SK-N-SH (cell line): Measurements from ENCODE around the gene ELMO2. TPM values are rescaled to one million over a fixed set of nuclear protein-coding genes. Genes with fewer than 3 reads are reported as not detected.

Experiments used
- CTCF ChIA-PET: fragments of 300-600, 350-600 bp; formaldehyde crosslinking; extraction: SDS; loops from one replicate; lab custom pipeline; 2021; lab: Yijun Ruan, JAX
- POLR2A ChIA-PET: fragments of 350-600 bp; sonication (Branson Sonifier 250); formaldehyde crosslinking; extraction: SDS; loops from one replicate; lab custom pipeline; 2020; ENCODE audit warnings: antibody characterized with exemption, inconsistent platforms; lab: Yijun Ruan, JAX
- DNase-seq: peaks from one replicate; pipeline ENCODE4 v3.0.0; 2012
- H2AFZ ChIP-seq: fragments of 200-600 bp; sonication (generic); 2 replicates; pipeline ENCODE4 v1.8.1; 2016; ENCODE audit warnings: antibody characterized with exemption, mild to moderate bottlenecking, low read depth
- H3F3A ChIP-seq: fragments of 200-600 bp; sonication (generic); replicated peaks from 2 replicates; pipeline ENCODE3; 2016; ENCODE audit warnings: antibody characterized with exemption, mild to moderate bottlenecking; ENCODE audit not compliant: insufficient read depth
- H3K27ac ChIP-seq, 2 experiments: fragments of 200-500 bp in 1 of 2; fragments of 200-600 bp in 1 of 2; sonication (Bioruptor generic) in 1 of 2; sonication (generic), shearing (Covaris generic) in 1 of 2; 2 replicates each; pipeline versions ENCODE4 v1.5.1 to v1.6.1; 2014 to 2016; ENCODE audit warnings: low read depth in 2 of 2, inconsistent platforms in 1 of 2, low read length in 1 of 2, mild to moderate bottlenecking in 1 of 2, mixed read lengths in 1 of 2
- H3K27me3 ChIP-seq: fragments of 200-600 bp; sonication (generic), shearing (Covaris generic); 2 replicates; pipeline ENCODE4 v1.6.1; 2016; ENCODE audit warnings: mixed run types; ENCODE audit not compliant: insufficient read depth
- H3K36me3 ChIP-seq, 2 experiments: fragments of 200-500 bp in 1 of 2; fragments of 200-600 bp in 1 of 2; sonication (Bioruptor generic) in 1 of 2; sonication (generic) in 1 of 2; replicated peaks in 1 of 2; 2 replicates each; pipeline versions ENCODE3 to v1.5.1; 2014 to 2016; ENCODE audit warnings: low read length in 1 of 2, mild to moderate bottlenecking in 1 of 2; ENCODE audit not compliant: insufficient read depth in 2 of 2, control insufficient read depth in 1 of 2
- H3K4me1 ChIP-seq, 2 experiments: fragments of 200-500 bp in 1 of 2; fragments of 200-600 bp in 1 of 2; sonication (Bioruptor generic) in 1 of 2; sonication (generic), shearing (Covaris generic) in 1 of 2; 2 replicates each; pipeline versions ENCODE4 v1.5.1 to v1.6.1; 2014 to 2016; ENCODE audit warnings: low read depth in 1 of 2, low read length in 1 of 2, mixed run types in 1 of 2; ENCODE audit not compliant: insufficient read depth in 2 of 2, control insufficient read depth in 1 of 2
- H3K4me2 ChIP-seq: fragments of 200-600 bp; sonication (generic), shearing (Covaris generic); 2 replicates; pipeline ENCODE4 v1.6.1; 2017; ENCODE audit warnings: mixed run types
- H3K4me3 ChIP-seq, 2 experiments: fragments of 200-500 bp in 1 of 2; fragments of 200-600 bp in 1 of 2; sonication (Bioruptor generic) in 1 of 2; sonication (generic), shearing (Covaris generic) in 1 of 2; 2 replicates each; pipeline versions ENCODE4 v1.5.1 to v1.8.1; 2014 to 2016; ENCODE audit warnings: low read depth in 2 of 2, inconsistent platforms in 1 of 2, low read length in 1 of 2, mild to moderate bottlenecking in 1 of 2, mixed read lengths in 1 of 2, moderate library complexity in 1 of 2
- H3K79me2 ChIP-seq: fragments of 200-600 bp; sonication (generic); 2 replicates; pipeline ENCODE4 v1.8.1; 2017; ENCODE audit warnings: mild to moderate bottlenecking; ENCODE audit not compliant: insufficient read depth
- H3K9ac ChIP-seq: fragments of 200-600 bp; sonication (generic); 2 replicates; pipeline ENCODE4 v1.6.1; 2017; ENCODE audit warnings: mixed run types
- H3K9me2 ChIP-seq: fragments of 200-600 bp; sonication (generic); 2 replicates; pipeline ENCODE4 v1.6.1; 2017; ENCODE audit warnings: mixed run types
- H3K9me3 ChIP-seq: fragments of 200-600 bp; sonication (generic); 2 replicates; pipeline ENCODE4 v1.6.1; 2017; ENCODE audit warnings: mixed run types, mild to moderate bottlenecking, moderate library complexity
- H4K20me1 ChIP-seq: fragments of 200-600 bp; sonication (generic); 2 replicates; pipeline ENCODE4 v1.6.1; 2017; ENCODE audit warnings: mild to moderate bottlenecking, mixed run types; ENCODE audit not compliant: insufficient read depth
- CHD2 ChIP-seq: fragments of 150-350 bp; IDR thresholded peaks from 2 replicates; pipeline ENCODE4 v1.6.1; 2018; ENCODE audit warnings: low read length; ENCODE audit not compliant: partially characterized antibody
- FOSL2 ChIP-seq: IDR thresholded peaks from 2 replicates; pipeline ENCODE4 v1.4.0; 2012; ENCODE audit warnings: low read depth, mild to moderate bottlenecking, moderate library complexity, borderline replicate concordance
- FOXJ3 ChIP-seq: sonication (generic); formaldehyde crosslinking; IDR thresholded peaks from 2 replicates; pipeline ENCODE4 v1.5.1; 2020; ENCODE audit warnings: mild to moderate bottlenecking, missing genetic modification reagents
- POLR2AphosphoS5 ChIP-seq: IDR thresholded peaks from 2 replicates; pipeline ENCODE4 v1.6.1; 2012; ENCODE audit warnings: low read depth, low read length
- RAD21 ChIP-seq: IDR thresholded peaks from 2 replicates; pipeline ENCODE4 v1.6.1; 2012; ENCODE audit warnings: mild to moderate bottlenecking, low read length
- RCOR1 ChIP-seq: fragments of 150-350 bp; IDR thresholded peaks from 2 replicates; pipeline ENCODE4 v1.6.1; 2017; ENCODE audit warnings: antibody characterized with exemption, low read length
- RXRA ChIP-seq: IDR thresholded peaks from 2 replicates; pipeline ENCODE4 v1.4.0; 2012; ENCODE audit warnings: low read depth, mild to moderate bottlenecking, borderline replicate concordance
- SIN3A ChIP-seq: IDR thresholded peaks from 2 replicates; pipeline ENCODE4 v1.6.1; 2012; ENCODE audit warnings: low read depth, mild to moderate bottlenecking, low read length, moderate library complexity, borderline replicate concordance
- TAF1 ChIP-seq: IDR thresholded peaks from 2 replicates; pipeline ENCODE4 v1.6.1; 2012; ENCODE audit warnings: low read depth, mild to moderate bottlenecking, low read length, moderate library complexity, borderline replicate concordance
- WGBS: methylation state at CpG from one replicate; pipeline ENCODE4 v1.1.6; 2017; ENCODE audit warnings: low lambda C conversion rate; 5-methylcytosine and 5-hydroxymethylcytosine counted together
- polyA plus RNA-seq, 3 experiments: library from polyadenylated mRNA; depleted of rRNA; stranded (reverse); fragments of >200 nt; gene quantifications; 2 replicates each; pipeline ENCODE4 v1.2.3, GENCODE V29; 2012
- TF ChIP-seq, protein P1 (sequence below): IDR thresholded peaks from 2 replicates; pipeline ENCODE4 v1.4.0; 2012; ENCODE audit warnings: low read depth, borderline replicate concordance
- TF ChIP-seq, protein P2 (sequence below): IDR thresholded peaks from 2 replicates; pipeline ENCODE4 v1.4.0; 2012; ENCODE audit warnings: low read depth
- TF ChIP-seq, protein P3 (sequence below): fragments of 200-600 bp; sonication (generic); IDR thresholded peaks from 2 replicates; pipeline ENCODE4 v1.6.1; 2017; ENCODE audit warnings: antibody characterized with exemption, mild to moderate bottlenecking, moderate library complexity
- TF ChIP-seq, protein P4 (sequence below): IDR thresholded peaks from 2 replicates; pipeline ENCODE4 v1.6.1; 2012; ENCODE audit warnings: mild to moderate bottlenecking, low read depth, low read length, moderate library complexity

The ELMO2 gene
- polyA plus RNA-seq, 1 of the 3 experiments (the other 2 are of a cell fraction), result 32.1 TPM

DNA sequence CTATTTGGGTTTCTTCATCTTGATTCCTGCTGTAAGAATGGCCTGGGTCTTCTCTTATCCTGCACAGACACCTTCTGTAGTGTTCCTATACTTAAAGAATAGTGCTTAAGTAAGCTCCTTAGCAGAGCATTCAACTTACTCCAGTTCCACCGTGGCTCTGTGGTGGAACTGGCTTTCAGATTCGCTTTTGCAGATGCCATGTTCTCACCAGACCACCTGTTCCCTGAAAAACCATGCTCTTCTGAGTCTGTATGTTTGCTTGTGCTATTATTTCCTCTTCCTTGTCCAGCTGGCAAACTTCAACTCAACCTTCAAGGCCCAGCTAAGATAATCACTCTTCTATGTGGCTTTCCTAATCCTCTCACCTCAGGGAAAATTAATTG is 4.9 kb downstream of the ELMO2 start:
- H3K4me1 ChIP-seq, result peaks cover 7 to 17% of the 10 kb centered on the region in 2 experiments
- DNase-seq, result no peak
- ChIA-PET CTCF (interaction anchor here (1.2 to 3.1 kb wide), 2 partner anchors 269 to 273 kb away, joined by 4 to 13 read pairs; no protein-coding TSS in a partner anchor), POLR2A (no interaction called here)
- TF ChIP-seq FOSL2, result no peak
- TF ChIP-seq, protein P1, sequence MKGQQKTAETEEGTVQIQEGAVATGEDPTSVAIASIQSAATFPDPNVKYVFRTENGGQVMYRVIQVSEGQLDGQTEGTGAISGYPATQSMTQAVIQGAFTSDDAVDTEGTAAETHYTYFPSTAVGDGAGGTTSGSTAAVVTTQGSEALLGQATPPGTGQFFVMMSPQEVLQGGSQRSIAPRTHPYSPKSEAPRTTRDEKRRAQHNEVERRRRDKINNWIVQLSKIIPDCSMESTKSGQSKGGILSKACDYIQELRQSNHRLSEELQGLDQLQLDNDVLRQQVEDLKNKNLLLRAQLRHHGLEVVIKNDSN, result no peak
- TF ChIP-seq, protein P2, sequence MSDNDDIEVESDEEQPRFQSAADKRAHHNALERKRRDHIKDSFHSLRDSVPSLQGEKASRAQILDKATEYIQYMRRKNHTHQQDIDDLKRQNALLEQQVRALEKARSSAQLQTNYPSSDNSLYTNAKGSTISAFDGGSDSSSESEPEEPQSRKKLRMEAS, result no peak
- peaks cover 69% of the 10 kb centered on the region for H4K20me1 ChIP-seq
- no peaks in the 10 kb centered on the region for H3K27me3 ChIP-seq
- no peaks in the 10 kb centered on the region for H3K9me3 ChIP-seq
- peak overlapping the region; percentile 58 to 64; a peak in 2 of 4 replicates for H3K27ac ChIP-seq
- no peaks in the 10 kb centered on the region for H3K9me2 ChIP-seq
- 95% methylated on average over 2 of the region's 2 CpGs for WGBS
- H2AFZ ChIP-seq, result no peak overlapping the region
- no peak overlapping the region for H3K9ac ChIP-seq
- no peak overlapping the region for H3K4me3 ChIP-seq
- H3K4me2 ChIP-seq, result peak overlapping the region; percentile 69; the same call in 1 of the 2 replicates
- peaks cover 16 to 21% of the 10 kb centered on the region in 2 experiments for H3K36me3 ChIP-seq
- peaks cover 93% of the 10 kb centered on the region for H3K79me2 ChIP-seq
- H3F3A ChIP-seq, result no peaks in the 10 kb centered on the region

DNA sequence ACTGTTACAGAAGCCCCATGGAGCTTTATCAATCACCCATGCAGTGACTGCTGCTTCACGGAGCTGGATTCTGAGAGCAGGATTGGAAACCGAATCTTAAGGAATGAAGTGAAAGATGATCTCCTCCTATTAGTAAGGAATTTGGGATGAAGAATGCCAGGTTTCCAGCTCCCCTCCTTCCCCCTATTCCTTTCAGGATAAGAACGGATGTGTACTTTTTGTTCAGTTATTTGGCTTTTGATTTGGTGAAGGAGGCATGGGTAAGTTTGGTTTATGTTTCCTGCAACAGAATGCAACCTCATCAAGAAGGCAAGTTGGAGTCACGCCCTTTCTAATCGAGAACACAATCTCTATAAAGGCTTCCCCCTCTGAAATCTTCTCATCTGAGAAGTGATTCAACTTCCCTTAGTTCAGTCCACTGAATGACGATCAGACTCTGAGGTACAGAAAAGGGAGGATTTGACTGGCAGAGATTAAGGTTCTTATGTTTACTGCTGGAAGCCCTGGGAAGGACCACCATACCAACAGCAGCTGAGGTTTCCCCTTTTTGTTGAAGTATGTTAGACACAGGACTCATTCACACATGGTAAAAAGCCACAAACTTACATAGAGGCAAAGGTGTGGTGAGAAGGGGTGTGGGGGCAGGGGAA is 5.5 kb downstream of the ELMO2 start:
- Histone ChIP-seq H3F3A (no peaks in the 10 kb centered on the region), H3K27ac (peak overlapping the region; percentile 58 to 64; a peak in 3 of 4 replicates), H3K79me2 (peaks cover 97% of the 10 kb centered on the region)
- no peak for DNase-seq
- no peak for TF ChIP-seq CHD2
- TF ChIP-seq RXRA, result no peak
- no peak for TF ChIP-seq RCOR1
- no peak for TF ChIP-seq FOXJ3
- TF ChIP-seq, protein P3, sequence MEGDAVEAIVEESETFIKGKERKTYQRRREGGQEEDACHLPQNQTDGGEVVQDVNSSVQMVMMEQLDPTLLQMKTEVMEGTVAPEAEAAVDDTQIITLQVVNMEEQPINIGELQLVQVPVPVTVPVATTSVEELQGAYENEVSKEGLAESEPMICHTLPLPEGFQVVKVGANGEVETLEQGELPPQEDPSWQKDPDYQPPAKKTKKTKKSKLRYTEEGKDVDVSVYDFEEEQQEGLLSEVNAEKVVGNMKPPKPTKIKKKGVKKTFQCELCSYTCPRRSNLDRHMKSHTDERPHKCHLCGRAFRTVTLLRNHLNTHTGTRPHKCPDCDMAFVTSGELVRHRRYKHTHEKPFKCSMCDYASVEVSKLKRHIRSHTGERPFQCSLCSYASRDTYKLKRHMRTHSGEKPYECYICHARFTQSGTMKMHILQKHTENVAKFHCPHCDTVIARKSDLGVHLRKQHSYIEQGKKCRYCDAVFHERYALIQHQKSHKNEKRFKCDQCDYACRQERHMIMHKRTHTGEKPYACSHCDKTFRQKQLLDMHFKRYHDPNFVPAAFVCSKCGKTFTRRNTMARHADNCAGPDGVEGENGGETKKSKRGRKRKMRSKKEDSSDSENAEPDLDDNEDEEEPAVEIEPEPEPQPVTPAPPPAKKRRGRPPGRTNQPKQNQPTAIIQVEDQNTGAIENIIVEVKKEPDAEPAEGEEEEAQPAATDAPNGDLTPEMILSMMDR, result no peak
- TF ChIP-seq, protein P4, sequence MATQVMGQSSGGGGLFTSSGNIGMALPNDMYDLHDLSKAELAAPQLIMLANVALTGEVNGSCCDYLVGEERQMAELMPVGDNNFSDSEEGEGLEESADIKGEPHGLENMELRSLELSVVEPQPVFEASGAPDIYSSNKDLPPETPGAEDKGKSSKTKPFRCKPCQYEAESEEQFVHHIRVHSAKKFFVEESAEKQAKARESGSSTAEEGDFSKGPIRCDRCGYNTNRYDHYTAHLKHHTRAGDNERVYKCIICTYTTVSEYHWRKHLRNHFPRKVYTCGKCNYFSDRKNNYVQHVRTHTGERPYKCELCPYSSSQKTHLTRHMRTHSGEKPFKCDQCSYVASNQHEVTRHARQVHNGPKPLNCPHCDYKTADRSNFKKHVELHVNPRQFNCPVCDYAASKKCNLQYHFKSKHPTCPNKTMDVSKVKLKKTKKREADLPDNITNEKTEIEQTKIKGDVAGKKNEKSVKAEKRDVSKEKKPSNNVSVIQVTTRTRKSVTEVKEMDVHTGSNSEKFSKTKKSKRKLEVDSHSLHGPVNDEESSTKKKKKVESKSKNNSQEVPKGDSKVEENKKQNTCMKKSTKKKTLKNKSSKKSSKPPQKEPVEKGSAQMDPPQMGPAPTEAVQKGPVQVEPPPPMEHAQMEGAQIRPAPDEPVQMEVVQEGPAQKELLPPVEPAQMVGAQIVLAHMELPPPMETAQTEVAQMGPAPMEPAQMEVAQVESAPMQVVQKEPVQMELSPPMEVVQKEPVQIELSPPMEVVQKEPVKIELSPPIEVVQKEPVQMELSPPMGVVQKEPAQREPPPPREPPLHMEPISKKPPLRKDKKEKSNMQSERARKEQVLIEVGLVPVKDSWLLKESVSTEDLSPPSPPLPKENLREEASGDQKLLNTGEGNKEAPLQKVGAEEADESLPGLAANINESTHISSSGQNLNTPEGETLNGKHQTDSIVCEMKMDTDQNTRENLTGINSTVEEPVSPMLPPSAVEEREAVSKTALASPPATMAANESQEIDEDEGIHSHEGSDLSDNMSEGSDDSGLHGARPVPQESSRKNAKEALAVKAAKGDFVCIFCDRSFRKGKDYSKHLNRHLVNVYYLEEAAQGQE, result no peak
- TF ChIP-seq SIN3A, result no peak
- no peak for TF ChIP-seq POLR2AphosphoS5
- TF ChIP-seq TAF1, result no peak
- TF ChIP-seq, protein P2, result no peak
- TF ChIP-seq RAD21, result no peak
- TF ChIP-seq, all 33 proteins: peak for 0
- no peak overlapping the region for H3K9ac ChIP-seq
- WGBS, result 49% methylated on average over 6 of the region's 6 CpGs
- peaks cover 7 to 17% of the 10 kb centered on the region in 2 experiments for H3K4me1 ChIP-seq
- ChIA-PET CTCF (interaction anchor here (1.2 kb wide), 2 partner anchors 52 to 272 kb away, joined by 3 to 4 read pairs; no protein-coding TSS in a partner anchor), POLR2A (no interaction called here)
- no peak overlapping the region for H2AFZ ChIP-seq
- H3K36me3 ChIP-seq, result peaks cover 16 to 26% of the 10 kb centered on the region in 2 experiments
- H3K4me2 ChIP-seq, result peak overlapping the region; percentile 69; the same call in 1 of the 2 replicates
- H3K9me2 ChIP-seq, result no peaks in the 10 kb centered on the region
- H3K27me3 ChIP-seq, result no peaks in the 10 kb centered on the region
- peak overlapping the region in 1 of 2 experiments; percentile 23; a peak in 2 of 4 replicates for H3K4me3 ChIP-seq
- H3K9me3 ChIP-seq, result no peaks in the 10 kb centered on the region
- H4K20me1 ChIP-seq, result peaks cover 71% of the 10 kb centered on the region
